Measurements from ENCODE around the gene TFDP1.

GRCh38 chr13:113607889-113608635, 23.5 kb downstream of the TFDP1 start:
- TF ChIP-seq, protein P1, sequence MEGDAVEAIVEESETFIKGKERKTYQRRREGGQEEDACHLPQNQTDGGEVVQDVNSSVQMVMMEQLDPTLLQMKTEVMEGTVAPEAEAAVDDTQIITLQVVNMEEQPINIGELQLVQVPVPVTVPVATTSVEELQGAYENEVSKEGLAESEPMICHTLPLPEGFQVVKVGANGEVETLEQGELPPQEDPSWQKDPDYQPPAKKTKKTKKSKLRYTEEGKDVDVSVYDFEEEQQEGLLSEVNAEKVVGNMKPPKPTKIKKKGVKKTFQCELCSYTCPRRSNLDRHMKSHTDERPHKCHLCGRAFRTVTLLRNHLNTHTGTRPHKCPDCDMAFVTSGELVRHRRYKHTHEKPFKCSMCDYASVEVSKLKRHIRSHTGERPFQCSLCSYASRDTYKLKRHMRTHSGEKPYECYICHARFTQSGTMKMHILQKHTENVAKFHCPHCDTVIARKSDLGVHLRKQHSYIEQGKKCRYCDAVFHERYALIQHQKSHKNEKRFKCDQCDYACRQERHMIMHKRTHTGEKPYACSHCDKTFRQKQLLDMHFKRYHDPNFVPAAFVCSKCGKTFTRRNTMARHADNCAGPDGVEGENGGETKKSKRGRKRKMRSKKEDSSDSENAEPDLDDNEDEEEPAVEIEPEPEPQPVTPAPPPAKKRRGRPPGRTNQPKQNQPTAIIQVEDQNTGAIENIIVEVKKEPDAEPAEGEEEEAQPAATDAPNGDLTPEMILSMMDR (IDR thresholded peaks at IDR 0.05), result no peak
- no peak for TF ChIP-seq POLR2AphosphoS5 (IDR thresholded peaks at IDR 0.05)

All from sigmoid colon (tissue), 4 donors.